GM18517 (cell line): ENCODE data around the gene NSMCE3.
"Not testable (repeated sequence)": the region's sequence is repeated elsewhere in the genome, so short reads cannot be mapped to it uniquely, and the experiment has no call there.

Source experiments
- ATAC-seq: cut with Tn5 transposase; IDR thresholded peaks from one replicate; pipeline ENCODE4 v1.9.1; 2021; ENCODE audit warnings: mild to moderate bottlenecking, moderate library complexity; ENCODE audit not compliant: unreplicated experiment

NSMCE3 gene

DNA sequence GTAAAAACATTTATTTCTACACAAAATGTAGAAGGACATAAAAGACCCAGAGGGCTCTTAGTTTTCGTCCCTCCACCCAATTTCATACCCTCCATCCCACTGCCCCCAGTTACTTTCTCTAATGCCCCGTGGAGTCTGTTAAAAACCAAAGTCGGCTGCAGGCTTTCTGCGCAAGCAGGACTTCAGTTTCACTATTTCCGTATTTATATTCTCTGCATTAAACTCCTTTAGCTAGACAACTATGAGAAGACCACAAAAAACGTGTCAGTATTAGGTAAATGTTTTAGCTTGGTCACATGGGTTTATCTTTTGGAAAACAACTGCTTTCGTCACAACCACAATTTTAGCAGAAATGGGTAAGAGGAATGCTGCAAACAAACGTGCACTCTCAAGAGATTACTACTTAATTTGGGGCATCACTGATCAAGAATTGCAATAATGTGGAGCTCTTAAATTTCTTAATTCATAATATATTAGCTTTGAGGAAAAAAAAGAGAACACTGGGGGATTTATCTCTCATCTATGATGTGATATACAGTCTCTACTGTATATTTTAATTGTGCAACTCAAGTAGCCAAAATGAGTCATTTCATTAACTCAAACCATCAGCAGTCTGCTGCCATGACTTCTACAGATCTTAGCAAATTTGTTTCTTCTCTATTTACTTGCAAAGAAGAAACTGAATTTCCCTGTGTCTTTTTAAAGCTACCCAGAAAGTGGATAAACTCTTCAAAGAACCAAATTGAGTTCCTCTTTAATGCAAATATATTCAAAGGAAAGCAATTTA, 740 bp upstream of the NSMCE3 start:
- ATAC-seq = peak; percentile 22

DNA sequence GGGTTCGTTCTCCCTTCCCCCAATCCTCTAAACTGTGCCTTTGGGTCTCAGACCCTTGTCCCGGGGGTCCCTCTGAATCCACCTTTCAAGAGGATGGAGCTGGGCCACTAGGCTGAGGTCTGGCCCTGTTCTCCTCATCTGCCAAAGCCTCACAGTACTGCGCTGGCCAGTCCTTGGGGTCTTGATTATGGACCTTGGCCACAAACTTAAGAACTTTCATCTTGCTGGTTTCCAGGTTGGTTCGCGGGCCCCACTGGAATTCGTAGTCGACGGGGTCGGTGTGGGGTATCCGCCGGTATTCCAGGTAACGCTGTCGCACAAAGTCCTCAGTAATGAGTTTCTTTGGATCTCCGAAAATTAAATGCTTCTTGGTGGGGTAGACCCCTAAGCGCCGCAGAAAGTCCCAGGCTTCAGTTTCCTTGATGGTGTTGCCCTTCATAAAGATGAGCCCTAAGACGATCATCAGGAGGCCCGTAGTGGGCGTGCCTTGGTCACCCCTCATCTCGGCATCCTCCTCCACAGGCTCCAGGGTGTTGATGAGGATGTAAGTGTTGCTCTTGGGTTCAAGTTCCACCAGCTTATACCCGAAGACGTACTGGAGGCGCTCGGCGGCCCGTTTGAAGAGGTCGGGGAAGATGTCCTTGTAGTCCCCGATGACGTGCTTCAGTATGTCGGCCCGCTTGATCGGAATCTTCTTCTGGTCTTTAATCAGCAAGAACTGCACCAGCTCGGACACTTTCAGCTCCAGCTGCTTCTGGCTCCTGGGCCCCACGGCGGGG, 727 bp downstream of the NSMCE3 start:
- peak; percentile 11 for ATAC-seq

DNA sequence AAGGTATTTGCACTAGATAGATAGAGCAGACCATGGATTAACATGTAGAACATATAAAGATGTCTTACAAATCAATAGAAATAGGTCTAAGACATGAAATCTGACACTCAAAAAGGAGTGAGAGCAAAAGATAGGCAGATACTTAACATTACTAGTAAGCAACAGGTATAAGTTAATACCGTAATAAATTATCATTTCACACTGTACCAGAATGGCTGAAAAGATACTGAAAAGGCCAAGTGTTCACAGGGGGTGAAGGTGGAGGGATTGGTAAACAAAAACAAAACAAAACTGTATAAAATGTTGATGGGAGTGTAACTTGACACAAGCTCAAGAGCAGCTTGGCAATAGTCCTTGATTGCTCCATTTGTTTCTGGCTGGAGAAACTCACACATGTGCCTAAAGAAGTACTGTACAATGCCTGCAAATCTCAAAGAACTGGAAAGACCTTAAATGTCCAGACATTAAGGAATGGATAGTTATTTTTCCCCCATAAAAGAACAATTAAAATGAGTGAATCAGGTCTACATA, 3.5 kb downstream of the NSMCE3 start:
- no peak for ATAC-seq

DNA sequence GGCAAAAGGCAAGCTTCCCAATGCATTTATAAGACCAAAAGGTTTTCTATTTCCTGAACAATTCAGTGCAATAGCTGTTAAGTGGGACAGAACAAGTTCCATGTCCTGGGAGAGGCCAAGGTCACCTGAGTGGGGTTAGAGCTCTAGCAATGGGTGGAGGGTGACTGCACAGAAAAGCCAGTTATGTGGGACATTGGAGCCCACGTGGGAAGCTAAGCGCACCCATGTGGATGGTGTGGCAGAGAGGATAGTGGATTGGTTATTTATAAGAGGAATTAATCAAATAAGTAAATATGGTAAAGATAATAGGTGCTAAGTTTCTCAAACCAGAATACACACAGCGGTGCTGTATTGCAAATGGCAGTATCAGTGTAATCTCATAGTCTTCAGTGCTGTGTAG, 6.3 kb downstream of the NSMCE3 start:
- ATAC-seq = no peak

DNA sequence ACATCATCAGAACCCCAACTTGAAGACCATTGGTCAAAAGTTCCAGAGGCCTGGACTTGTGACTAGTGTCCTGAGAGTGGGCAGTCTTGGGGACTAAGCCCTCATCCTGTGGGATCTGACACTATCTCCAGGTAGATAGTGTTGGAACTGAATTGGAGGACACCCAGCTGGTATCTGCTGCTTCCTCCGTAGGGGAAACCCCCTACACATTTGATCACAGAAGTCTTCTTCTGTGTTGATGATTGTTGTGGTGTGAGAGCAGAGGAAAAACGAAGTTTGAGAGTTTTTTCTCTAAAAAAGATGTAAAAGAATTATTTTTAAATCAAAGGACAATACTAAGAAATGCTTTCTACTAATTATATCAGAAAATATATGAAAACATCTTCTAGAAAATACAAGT, 6.9 kb downstream of the NSMCE3 start:
- no peak for ATAC-seq

DNA sequence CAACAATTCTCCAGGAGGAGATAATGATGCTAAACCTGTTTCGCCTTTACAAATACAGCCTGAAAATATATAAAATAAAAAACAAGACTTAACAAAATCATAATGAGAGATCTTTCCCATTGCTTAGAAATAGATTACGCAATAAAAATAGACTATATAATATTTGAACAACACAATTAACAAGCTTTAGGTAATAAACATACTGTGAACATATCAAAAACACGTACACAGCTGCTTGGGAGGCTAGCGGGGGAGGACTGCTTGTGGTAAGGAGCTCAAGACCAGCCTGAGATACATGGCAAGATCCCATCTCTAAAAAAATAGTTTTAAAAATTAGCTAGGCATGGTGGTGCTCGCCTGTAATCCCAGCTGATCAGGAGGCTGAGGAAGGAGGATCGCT, 8.7 kb downstream of the NSMCE3 start:
- no peak for ATAC-seq

DNA sequence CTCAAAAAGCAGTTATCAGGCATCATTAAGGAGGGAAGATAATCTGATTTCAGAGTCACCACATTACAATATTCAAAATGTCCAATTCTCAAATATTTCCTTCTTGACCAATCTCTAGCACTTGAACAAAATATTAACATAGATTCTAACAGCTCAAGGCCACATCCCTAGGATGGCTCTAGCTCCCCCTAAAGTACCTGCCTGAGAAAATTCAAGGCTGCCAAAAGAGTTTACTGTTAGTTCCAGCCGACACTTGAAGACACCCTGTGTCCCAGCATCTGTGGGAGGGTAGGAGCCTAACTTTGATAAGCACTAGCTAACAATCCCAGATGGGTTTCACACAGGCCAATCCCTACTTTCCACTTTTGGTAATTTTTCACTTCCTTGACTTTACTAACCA, 10.4 kb downstream of the NSMCE3 start:
- no peak for ATAC-seq

DNA sequence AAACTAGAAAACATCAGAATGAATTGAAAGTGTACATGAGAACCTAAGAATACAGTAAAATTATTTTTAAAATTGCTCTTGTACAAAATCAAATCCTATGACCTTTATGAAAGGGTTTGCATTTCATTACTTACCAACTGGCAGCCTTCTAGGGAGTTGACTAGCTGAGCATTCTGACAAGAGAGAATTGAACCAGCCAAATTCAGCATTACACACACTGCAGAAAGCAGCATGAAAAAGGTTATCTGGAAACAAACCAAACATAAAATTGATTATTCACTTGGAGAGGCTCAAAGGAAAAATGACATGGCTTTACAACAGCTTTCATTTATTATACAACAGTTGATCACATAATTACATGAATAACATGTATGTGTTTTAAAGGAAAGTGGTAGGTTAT, 17.4 kb downstream of the NSMCE3 start:
- ATAC-seq = no peak

DNA sequence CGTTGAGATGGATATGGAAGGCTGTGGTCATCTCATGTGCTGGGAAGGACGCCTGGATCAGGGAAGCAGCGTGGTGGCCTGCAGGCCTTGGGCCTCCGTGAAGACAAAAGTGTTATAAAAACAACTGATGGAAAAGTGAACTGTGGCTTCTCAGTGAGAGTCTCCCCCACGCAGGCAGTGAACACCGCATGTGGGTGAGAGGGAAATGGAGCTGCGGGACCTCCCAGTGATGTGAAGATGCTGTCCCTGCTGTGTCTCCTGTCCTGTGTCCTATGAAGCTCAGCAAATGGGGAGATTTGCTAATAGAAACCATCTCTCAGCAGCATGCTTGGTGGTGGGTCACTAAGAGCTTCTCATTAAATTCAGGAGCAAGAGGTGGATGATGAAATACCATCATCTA, 25.1 kb downstream of the NSMCE3 start:
- ATAC-seq = no peak

DNA sequence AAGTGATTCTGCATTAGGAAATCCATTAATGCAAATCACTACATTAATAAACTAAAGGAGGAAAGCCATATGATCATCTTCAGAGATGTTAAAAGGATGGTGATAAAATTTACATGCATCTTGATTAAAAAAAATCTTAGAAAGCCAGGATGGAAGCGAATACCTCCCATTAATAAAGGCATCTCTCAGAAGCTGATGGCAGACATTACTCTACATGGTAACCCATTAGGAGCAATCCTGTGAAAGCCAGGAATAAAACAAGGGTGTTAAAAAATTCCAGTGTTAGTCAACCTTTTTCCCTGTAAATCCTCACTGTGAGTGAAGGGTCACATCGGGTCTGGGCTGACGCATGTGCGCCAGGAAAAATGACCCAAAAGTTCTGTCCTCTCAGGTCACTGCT, 25.5 kb downstream of the NSMCE3 start:
- no peak for ATAC-seq

DNA sequence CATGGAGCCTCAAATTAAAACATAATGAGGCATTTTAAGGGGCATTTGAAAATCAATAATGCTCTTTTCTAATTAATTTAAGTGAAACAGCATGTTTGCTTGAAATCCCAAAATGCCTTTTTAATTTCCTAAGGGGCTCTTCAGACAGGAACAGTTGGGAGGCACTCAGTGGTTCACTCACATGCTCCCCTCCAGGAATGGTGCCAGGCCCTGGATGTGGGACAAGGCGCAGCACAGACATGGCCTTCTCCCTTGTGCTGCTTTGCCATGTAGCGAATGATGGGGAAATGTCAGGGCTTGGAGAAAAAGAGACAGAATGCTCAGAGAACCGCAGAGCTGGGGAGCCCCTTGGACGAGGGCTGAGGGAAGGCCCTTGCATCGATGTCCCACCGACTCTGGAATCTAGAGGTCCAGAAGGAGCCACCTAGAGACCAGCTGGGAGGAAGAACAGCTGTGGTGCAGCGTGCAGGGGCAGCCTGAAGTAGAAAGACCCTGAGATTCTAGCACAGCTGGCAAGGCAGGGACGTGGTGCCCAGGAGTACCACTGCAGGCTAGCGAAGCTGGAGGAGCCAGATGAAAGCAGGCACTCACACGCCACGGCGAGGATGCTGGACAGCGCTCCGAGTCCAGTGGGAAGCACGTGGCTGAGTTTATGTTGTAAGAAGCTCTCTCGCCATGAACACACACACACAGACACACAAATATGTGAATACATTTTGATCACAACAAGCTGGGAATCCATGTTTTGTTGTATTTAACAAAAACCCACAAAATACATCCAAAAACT, 27.0 kb downstream of the NSMCE3 start:
- no peak for ATAC-seq

DNA sequence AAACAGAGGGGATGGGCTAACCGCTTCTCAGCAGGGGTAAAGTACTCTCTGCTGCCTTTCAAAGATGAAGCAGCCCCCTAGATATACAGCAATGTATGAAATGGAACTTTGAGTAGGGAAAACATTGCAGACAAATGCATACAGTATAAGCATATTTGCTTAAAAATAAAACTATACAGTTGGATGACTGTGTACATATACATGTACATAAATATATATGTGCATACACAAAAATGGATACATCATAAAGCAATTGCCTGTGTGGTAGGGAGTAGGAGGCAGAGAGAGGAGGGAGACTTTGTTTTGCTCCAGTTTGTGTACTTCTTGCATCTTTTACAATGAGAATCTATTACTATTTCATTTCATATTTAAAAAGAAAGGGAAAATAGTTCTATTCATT, 28.4 kb downstream of the NSMCE3 start:
- ATAC-seq = no peak

DNA sequence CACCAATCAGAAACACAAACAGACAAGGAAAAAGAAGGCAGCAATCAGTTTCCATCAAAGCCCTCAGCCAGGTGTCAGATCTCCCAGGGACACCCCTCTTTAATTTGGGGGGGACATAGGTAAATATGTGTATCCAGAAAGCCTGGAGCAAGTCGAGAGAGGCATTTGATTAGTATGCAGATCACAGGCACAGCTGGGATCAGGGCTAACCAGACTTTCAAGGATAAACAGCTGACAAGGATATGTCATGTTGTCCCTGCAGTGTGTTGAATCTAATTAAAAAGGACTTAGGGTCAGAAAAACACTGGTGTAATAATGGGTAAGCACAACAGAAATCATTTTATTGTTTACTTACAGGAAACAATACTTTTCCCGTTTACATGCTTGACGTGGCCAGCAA, 30.2 kb downstream of the NSMCE3 start:
- no peak for ATAC-seq

DNA sequence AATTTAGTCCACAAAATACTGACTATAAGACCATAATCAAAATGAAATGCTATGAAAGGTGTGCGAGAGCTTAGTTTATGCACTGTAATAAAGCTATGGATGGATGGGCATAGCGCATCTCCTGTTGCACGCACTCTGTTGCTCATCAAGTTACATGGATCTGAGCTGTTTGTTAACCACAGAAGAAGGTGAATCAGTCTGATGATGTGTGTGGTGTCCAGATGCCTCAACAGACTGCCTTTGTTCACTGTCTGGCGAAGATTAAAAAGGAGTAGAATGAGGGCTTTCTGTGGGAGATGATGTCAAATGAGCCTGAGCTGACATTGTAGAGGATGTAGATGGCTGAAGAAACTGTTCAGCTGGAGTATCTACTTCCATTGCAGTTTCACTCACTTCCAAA, 36.1 kb downstream of the NSMCE3 start:
- ATAC-seq = no peak

DNA sequence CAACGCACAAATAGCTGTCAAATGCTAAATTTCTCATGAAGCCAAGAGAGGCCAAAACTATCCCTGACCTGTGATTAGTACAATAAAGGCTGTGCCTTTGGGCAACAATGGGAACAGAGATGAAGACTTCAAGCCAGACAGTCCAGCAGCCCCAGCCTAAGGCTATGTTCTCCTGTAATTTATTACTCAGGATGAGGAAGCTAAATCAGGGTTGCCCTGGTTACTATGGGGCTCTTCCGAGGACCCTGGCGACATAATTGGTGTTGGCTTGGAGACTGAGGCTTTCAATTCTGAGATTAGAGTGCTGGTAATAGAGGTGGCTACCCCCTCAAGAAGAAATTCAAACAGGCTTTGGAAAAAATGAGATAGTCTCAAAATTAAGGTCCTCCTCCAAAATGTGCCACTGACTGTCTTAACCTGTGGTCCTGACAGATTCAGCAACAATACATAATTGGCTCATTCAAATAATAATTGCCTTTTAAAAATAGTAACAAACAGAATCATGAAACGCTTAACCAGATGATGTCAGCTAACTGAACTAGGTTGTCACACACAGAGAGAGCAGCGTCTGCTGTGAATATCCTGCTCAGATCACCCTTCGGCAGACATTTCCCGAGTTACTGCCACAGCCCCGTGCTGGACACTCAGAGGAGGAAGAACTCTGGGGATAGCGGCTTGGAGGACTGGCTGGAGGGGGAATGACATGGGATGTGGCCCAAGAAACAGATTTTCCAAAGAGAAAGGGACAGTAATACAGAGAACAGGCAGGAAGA, 43.0 kb downstream of the NSMCE3 start:
- no peak for ATAC-seq

DNA sequence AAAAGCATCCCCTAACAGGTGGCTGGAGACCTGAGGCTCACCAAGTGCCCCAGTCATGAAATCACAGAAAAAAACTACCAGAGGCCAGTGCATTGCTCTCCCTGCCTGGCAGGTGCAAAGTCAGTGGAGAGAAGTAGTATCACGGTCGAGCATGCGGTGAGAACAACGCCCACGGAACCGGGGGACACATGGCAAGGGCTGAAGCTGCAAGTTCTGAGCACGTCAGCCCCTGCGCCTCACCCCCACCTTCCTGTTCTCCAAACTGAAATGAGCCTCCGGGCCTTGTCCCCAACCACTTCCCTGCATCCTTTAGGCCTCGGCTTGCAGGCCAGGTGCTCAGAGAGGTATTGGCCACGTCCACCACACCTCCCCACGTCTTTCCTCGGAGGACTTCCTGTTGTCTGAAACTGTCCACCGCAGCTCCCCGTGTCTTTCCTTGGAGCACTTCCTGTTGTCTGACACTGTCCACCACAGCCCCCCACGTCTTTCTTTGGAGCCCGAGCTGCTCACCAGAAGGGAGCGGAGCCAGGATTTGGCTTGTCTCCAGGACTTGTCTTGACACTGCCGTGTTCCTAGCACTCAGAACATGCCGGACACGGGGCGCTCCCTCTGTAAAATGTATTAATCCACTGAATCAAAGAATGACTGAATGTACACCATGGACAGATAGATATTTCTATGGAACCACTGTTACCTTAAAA, 43.9 kb downstream of the NSMCE3 start:
- ATAC-seq = no peak

DNA sequence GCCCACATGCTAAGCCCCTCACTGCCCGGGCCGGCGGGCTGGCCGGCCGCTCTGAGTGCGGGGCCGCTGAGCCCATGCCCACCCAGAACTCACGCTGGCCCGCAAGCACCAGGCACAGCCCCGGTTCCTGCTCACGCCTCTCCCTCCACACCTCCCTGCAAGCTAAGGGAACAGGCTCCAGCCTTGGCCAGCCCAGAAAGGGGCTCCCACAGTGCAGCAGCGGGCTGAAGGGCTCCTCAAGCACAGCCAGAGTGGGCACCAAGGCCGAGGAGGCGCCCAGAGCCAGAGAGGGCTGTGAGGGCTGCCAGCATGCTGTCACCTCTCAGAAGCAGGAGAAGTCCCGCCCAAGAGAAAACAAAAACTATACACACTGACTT, 44.6 kb downstream of the NSMCE3 start:
- not testable (repeated sequence) for ATAC-seq

DNA sequence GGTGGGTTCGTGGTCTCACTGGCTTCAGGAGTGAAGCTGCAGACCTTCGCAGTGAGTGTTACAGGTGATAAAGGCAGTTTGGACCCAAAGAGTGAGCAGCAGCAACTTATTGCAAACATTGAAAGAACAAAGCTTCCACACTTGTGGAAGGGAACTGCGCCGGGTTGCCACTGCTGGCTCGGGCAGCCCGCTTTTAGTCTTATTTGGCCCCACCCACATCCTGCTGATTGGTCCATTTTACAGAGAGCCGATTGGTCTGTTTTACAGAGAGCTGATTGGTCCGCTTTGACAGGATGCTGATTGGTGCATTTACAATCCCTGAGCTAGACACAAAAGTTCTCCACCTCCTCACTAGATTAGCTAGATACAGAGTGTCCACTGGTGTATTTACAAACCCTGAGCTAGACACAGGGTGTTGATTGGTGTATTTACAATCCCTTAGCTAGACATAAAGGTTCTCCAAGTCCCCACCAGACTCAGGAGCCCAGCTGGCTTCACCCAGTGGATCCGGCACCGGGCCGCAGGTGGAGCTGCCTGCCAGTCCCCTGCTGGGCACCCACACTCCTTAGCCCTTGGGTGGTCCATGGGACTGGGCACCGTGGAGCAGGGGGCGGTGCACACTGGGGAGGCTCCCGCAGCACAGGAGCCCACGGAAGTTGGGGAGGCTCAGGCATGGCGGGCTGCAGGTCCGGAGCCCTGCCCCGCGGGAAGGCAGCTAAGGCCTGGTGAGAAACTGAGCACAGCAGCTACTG, 45.2 kb downstream of the NSMCE3 start:
- not testable (repeated sequence) for ATAC-seq

DNA sequence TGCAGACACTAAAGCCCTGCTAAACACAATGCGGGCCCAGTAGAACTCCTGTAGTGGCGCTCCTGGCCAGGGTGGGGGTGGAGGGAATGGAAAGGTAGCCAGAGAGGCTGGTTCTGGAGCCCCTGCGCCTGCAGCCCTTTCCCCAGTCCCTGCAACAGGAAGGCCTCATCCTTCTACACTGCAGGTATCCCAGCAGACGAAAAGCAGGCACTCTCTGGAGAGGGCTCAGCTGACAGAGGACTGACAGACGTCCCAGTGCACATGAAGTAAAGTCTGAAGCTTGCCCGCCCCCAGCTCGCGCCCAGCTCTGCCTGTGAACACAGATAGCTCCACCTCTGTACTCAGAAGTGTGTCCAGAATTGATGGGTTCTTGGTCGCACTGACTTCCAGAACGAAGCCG, 46.0 kb downstream of the NSMCE3 start:
- ATAC-seq = no peak
